ENCODE measurements around the gene B4GALNT4. TPM values are rescaled to one million over a fixed set of nuclear protein-coding genes. Genes with fewer than 3 reads are reported as not detected.

Gene B4GALNT4
- total RNA-seq, 4 donors from 2014 or later: 7.1 to 22.2 (median 14.1) TPM

DNA sequence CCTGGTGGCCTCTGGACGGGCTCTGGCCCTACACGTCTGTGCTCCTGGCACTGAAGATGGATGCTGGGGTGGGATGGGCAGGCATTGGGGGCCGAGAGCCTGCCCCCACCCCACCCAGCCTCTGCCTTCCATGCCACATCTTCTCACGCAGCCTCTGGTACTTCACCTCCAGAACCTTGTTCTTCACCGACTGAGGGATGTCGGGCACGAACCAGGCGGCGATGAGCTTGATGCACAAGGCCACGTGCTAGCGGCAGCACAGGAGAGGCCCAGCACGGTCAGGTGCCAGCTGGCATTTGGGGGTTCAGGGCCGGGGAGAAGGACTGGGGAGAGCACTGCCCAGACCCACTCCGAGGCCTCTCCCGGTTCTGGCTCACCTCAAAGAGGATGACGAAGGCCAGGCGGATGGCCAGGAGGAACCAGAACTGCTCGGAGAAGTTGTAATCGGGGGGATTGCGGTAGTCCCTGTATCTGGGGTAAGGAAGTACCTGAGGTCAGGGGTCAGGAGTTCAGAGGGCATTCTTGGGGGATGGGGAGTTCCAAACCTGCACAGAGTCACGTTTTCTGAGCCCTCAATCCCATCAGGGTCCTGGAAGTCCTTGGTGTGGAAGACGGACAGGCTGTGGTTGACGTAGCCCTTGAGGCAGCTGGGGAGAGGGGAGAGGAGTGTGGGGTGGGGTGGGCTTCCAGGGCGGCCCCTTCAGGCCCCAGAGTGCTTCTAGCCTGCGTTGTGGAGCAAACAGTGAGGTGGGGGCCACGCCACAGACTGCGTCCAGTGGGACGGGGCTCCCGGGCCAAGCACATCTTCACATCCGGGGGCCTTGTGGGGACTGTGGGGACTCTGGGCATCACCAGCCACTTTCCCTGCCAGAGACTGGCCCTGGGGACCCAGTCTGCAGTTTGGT lies 49.3 kb downstream of the B4GALNT4 start:
- Histone ChIP-seq H3K4me1 (peaks cover 0 to 20% (median 6%) of the 10 kb centered on the region in 4 donors), H3K27me3 (peaks cover 0 to 64% of the 10 kb centered on the region in 2 donors), H3K36me3 (no peaks in the 10 kb centered on the region), H3K4me3 (no peak overlapping the region), H3K27ac (no peak overlapping the region), H3K9me3 (no peaks in the 10 kb centered on the region)
- no peak for DNase-seq (ENCODE audit: low spot score in 2 of 2)
- WGBS, 2 donors: 87 to 90% methylated on average over 29 to 30 of the region's 30 CpGs
- TF ChIP-seq, protein P1, sequence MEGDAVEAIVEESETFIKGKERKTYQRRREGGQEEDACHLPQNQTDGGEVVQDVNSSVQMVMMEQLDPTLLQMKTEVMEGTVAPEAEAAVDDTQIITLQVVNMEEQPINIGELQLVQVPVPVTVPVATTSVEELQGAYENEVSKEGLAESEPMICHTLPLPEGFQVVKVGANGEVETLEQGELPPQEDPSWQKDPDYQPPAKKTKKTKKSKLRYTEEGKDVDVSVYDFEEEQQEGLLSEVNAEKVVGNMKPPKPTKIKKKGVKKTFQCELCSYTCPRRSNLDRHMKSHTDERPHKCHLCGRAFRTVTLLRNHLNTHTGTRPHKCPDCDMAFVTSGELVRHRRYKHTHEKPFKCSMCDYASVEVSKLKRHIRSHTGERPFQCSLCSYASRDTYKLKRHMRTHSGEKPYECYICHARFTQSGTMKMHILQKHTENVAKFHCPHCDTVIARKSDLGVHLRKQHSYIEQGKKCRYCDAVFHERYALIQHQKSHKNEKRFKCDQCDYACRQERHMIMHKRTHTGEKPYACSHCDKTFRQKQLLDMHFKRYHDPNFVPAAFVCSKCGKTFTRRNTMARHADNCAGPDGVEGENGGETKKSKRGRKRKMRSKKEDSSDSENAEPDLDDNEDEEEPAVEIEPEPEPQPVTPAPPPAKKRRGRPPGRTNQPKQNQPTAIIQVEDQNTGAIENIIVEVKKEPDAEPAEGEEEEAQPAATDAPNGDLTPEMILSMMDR (IDR thresholded peaks at IDR 0.05): no peak
- no peak for TF ChIP-seq POLR2A (IDR thresholded peaks at IDR 0.05)
- TF ChIP-seq EP300 (IDR thresholded peaks at IDR 0.05): no peak

DNA sequence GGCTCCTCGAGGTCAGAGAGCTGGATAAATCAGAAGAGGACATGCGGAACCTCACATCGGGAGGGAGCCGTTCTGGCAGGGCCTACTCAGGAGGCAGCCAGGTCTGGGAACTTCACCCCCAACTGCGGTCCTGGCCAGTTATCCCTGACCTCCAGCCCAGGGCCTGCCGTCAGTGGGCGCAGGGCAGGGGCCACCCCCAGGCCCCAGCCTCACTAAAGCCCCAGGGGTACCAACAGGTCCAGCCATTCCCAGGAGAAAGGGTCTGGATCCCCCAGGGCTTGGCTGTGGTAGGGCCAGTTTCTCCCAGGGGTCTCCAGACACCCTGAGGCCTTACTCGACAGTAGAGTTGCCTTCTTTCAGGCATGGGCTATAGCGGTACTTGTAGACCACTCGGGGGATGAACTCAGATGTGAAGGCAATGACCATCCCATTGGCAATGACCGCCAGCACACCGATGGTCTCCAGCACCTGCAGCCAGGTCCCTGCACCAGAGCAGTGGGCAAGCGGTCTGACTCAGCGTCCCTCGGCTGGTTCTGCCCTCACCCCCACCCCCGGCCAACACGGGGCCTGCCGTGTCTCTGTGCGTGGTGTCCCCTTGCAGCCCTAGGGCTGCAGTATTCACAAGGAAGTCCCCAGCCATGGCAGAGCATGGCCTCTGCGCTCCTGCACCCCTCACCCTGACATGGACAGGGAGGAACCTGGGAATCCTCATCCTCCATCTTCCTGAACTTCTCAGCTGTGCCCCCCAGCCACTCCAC lies 50.1 kb downstream of the B4GALNT4 start:
- Histone ChIP-seq H3K27ac (no peak overlapping the region), H3K4me3 (no peak overlapping the region), H3K9me3 (peaks cover 0 to under 1% (median 0%) of the 10 kb centered on the region in 4 donors), H3K4me1 (peaks cover 0 to 20% (median 6%) of the 10 kb centered on the region in 4 donors), H3K27me3 (peaks cover 0 to 73% of the 10 kb centered on the region in 2 donors), H3K36me3 (no peaks in the 10 kb centered on the region)
- DNase-seq (ENCODE audit: low spot score in 2 of 2): no peak
- 80 to 89% methylated on average over 15 to 20 of the region's 20 CpGs for WGBS, 2 donors
- TF ChIP-seq, protein P1 (IDR thresholded peaks at IDR 0.05): no peak
- TF ChIP-seq POLR2A (IDR thresholded peaks at IDR 0.05) (no peak), EP300 (IDR thresholded peaks at IDR 0.05) (no peak)

GRCh38 chr11:420054-420910 lies 51.0 kb downstream of the B4GALNT4 start:
- H3K9me3 ChIP-seq: peaks cover 0 to 8% (median 0%) of the 10 kb centered on the region in 4 donors
- no peak overlapping the region for H3K4me3 ChIP-seq
- DNase-seq (ENCODE audit: low spot score in 2 of 2): no peak
- 64 to 76% methylated on average over 66 to 71 of the region's 71 CpGs for WGBS, 2 donors
- no peak for TF ChIP-seq POLR2A (IDR thresholded peaks at IDR 0.05)
- TF ChIP-seq, protein P1 (IDR thresholded peaks at IDR 0.05): no peak
- no peak for TF ChIP-seq EP300 (IDR thresholded peaks at IDR 0.05)
- peaks cover 0 to 18% (median 4%) of the 10 kb centered on the region in 4 donors for H3K4me1 ChIP-seq
- H3K27me3 ChIP-seq: peaks cover 0 to 75% of the 10 kb centered on the region in 2 donors
- no peaks in the 10 kb centered on the region for H3K36me3 ChIP-seq
- H3K27ac ChIP-seq: no peak overlapping the region

DNA sequence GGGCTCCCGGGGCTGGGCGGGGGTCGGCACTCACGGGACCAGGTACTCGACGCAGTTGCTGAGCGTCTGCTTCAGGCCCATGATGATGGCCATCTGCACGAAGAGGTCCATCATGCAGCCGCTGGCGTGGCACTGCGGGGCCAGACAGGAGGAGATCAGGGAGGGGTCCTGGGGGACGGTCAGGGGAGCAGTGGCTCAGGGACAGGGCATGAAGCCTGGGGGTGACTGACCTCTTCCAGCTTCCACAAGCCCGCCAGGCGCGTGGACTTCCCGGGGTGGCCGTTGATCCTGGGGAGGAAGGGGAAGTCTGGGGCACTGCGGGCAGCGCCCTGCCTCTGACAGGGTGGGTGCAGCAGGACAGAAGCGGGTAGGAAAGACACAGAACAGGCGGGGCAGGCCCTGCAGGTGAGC lies 51.6 kb downstream of the B4GALNT4 start:
- peaks cover 0 to 13% (median 2%) of the 10 kb centered on the region in 4 donors for H3K4me1 ChIP-seq
- H3K4me3 ChIP-seq: no peak overlapping the region
- H3K9me3 ChIP-seq: peaks cover 0 to 8% (median 0%) of the 10 kb centered on the region in 4 donors
- TF ChIP-seq EP300 (IDR thresholded peaks at IDR 0.05) (no peak), POLR2A (IDR thresholded peaks at IDR 0.05) (no peak)
- TF ChIP-seq, protein P1 (IDR thresholded peaks at IDR 0.05): no peak
- DNase-seq (ENCODE audit: low spot score in 2 of 2): no peak
- H3K27ac ChIP-seq: no peak overlapping the region
- peaks cover 0 to 75% of the 10 kb centered on the region in 2 donors for H3K27me3 ChIP-seq
- WGBS, 2 donors: 87 to 92% methylated on average over 21 of the region's 21 CpGs
- H3K36me3 ChIP-seq: no peaks in the 10 kb centered on the region

Measured in tibial nerve (tissue), 4 donors.